Liver (tissue), 9 donors: ENCODE data around the gene GRAP. TPM values are rescaled to one million over a fixed set of nuclear protein-coding genes. Genes with fewer than 3 reads are reported as not detected.

ENCODE experiments used
- DNase-seq: peaks from one replicate; pipeline ENCODE4 v3.0.0-alpha.2; 2017; ENCODE audit warnings: low spot score
- H3K27ac ChIP-seq, 2 donors: one replicate each; pipeline ENCODE4 v1.7.0; 2013; ENCODE audit warnings: inconsistent platforms in 2 of 2, low read length in 2 of 2, control low read depth in 1 of 2, low read depth in 1 of 2, mild to moderate bottlenecking in 1 of 2
- H3K27me3 ChIP-seq, 4 donors: one replicate each; pipeline versions ENCODE4 v1.6.1 to v1.7.0; 2013; ENCODE audit warnings: low read length in 3 of 4, inconsistent platforms in 1 of 4, mild to moderate bottlenecking in 1 of 4, moderate library complexity in 1 of 4; ENCODE audit not compliant: control insufficient read depth in 4 of 4, insufficient read depth in 4 of 4
- H3K36me3 ChIP-seq, 4 donors: one replicate each; pipeline versions ENCODE4 v1.6.1 to v1.7.0; 2013; ENCODE audit warnings: low read length in 3 of 4, mild to moderate bottlenecking in 3 of 4, low read depth in 1 of 4, moderate library complexity in 1 of 4; ENCODE audit not compliant: control insufficient read depth in 4 of 4, insufficient read depth in 3 of 4
- H3K4me1 ChIP-seq, 4 donors: one replicate each; pipeline versions ENCODE4 v1.6.1 to v1.7.0; 2013; ENCODE audit warnings: low read length in 3 of 4, mild to moderate bottlenecking in 3 of 4, moderate library complexity in 1 of 4; ENCODE audit not compliant: control insufficient read depth in 4 of 4, insufficient read depth in 4 of 4
- H3K4me3 ChIP-seq, 3 donors: one replicate each; pipeline versions ENCODE4 v1.6.1 to v1.7.0; 2013; ENCODE audit warnings: low read length in 3 of 3, control low read depth in 1 of 3, low read depth in 1 of 3, mild to moderate bottlenecking in 1 of 3
- H3K9ac ChIP-seq, 2 donors: one replicate each; pipeline ENCODE4 v1.7.0; 2013; ENCODE audit warnings: low read length in 2 of 2, mild to moderate bottlenecking in 2 of 2, moderate library complexity in 2 of 2, control low read depth in 1 of 2, low read depth in 1 of 2
- H3K9me3 ChIP-seq, 4 donors: one replicate each; pipeline versions ENCODE4 v1.6.1 to v1.7.0; 2013; ENCODE audit warnings: low read length in 3 of 4; ENCODE audit not compliant: control insufficient read depth in 4 of 4
- EGR1 ChIP-seq, 2 donors: IDR thresholded peaks; 2 replicates each; pipeline ENCODE4 v1.6.1; 2016 to 2018; ENCODE audit warnings: antibody characterized with exemption in 2 of 2, low read depth in 2 of 2
- FOXA1 ChIP-seq: IDR thresholded peaks from 2 replicates; pipeline ENCODE4 v1.6.1; 2016; ENCODE audit warnings: antibody characterized with exemption
- FOXA2 ChIP-seq: IDR thresholded peaks from 2 replicates; pipeline ENCODE4 v1.6.1; 2016; ENCODE audit warnings: antibody characterized with exemption
- HNF4A ChIP-seq, 2 donors: conservative IDR thresholded peaks; 2 replicates each; pipeline ENCODE4 v1.6.1; 2016; ENCODE audit warnings: antibody characterized with exemption in 2 of 2, mild to moderate bottlenecking in 2 of 2
- HNF4G ChIP-seq: IDR thresholded peaks from 2 replicates; pipeline ENCODE4 v1.6.1; 2016; ENCODE audit warnings: antibody characterized with exemption
- JUND ChIP-seq, 2 donors: IDR thresholded peaks; 2 replicates each; pipeline ENCODE4 v1.6.1; 2016; ENCODE audit warnings: antibody characterized with exemption in 2 of 2
- MAX ChIP-seq: IDR thresholded peaks from 2 replicates; pipeline ENCODE4 v1.6.1; 2016; ENCODE audit warnings: antibody characterized with exemption
- NR2F2 ChIP-seq: IDR thresholded peaks from 2 replicates; pipeline ENCODE4 v1.6.1; 2016; ENCODE audit warnings: antibody characterized with exemption
- RAD21 ChIP-seq, 2 donors: IDR thresholded peaks; 2 replicates each; pipeline ENCODE4 v1.6.1; 2016; ENCODE audit warnings: antibody characterized with exemption in 2 of 2, mild to moderate bottlenecking in 2 of 2
- RXRA ChIP-seq, 2 donors: IDR thresholded peaks; 2 replicates each; pipeline ENCODE4 v1.6.1; 2017 to 2018; ENCODE audit warnings: antibody characterized with exemption in 2 of 2, mild to moderate bottlenecking in 1 of 2
- SP1 ChIP-seq: IDR thresholded peaks from 2 replicates; pipeline ENCODE4 v1.6.1; 2018; ENCODE audit warnings: antibody characterized with exemption, mild to moderate bottlenecking
- YY1 ChIP-seq: IDR thresholded peaks from 2 replicates; pipeline ENCODE4 v1.6.1; 2016; ENCODE audit warnings: antibody characterized with exemption, mild to moderate bottlenecking
- WGBS: extraction: QIAGEN DNeasy Blood & Tissue Kit; methylation state at CpG from one replicate; pipeline ENCODE4 v1.1.7; 2013; 5-methylcytosine and 5-hydroxymethylcytosine counted together
- polyA plus RNA-seq, 2 donors: library from polyadenylated mRNA; stranded (reverse) in 1 of 2; unstranded in 1 of 2; fragments of 200-250 nt in 1 of 2; fragments of >200 nt in 1 of 2; fragmentation: Nextera tagmentation in 1 of 2; extraction: Ambion mirVana in 1 of 2; gene quantifications; one replicate each; pipeline versions ENCODE4 v1.2.1 to v1.2.3, GENCODE V29; 2013 to 2015
- total RNA-seq, 2 donors: library from RNA; depleted of rRNA; stranded (reverse); fragments of >200 nt; gene quantifications; one replicate each; pipeline ENCODE4 v1.2.3, GENCODE V29; 2014
- TF ChIP-seq, protein P1 (sequence below): IDR thresholded peaks from 2 replicates; pipeline ENCODE4 v1.6.1; 2016; ENCODE audit warnings: antibody characterized with exemption
- TF ChIP-seq, protein P2 (sequence below): fragments of 150-350 bp; IDR thresholded peaks from 2 replicates; pipeline ENCODE4 v1.5.1; 2017; ENCODE audit warnings: improper control_type of control experiment, low read depth, low read length; ENCODE audit not compliant: missing input control
- donor health status: healthy.
- donor health status: healthy.
- donor health status: healthy.
- donor health status: healthy.
- donor health status: healthy.

GRAP gene
- total and polyA plus RNA-seq, 4 donors: 1.2 to 6.5 (median 5.2) TPM

DNA sequence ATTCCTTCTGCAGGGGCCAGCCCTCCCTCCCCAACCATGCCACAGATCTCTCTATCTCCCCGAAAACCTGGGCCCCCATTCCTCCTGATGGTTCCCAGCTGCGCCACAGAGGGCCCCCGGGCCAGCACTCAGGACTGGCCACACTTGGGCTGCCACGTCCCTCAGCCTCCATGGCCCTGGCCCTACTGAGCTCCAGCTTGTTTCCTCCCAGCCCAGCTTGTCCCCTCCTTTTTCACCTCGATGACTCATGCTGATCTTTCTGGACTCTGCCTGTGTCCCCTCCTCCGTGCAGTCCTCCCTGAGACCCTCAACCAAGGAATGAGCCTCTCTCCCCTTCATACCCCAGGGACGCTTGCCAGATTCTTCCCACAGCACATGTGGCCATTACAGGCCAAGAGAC, 31.3 kb downstream of the GRAP start:
- WGBS: 92% methylated on average over 7 of the region's 7 CpGs
- DNase-seq: no peak

DNA sequence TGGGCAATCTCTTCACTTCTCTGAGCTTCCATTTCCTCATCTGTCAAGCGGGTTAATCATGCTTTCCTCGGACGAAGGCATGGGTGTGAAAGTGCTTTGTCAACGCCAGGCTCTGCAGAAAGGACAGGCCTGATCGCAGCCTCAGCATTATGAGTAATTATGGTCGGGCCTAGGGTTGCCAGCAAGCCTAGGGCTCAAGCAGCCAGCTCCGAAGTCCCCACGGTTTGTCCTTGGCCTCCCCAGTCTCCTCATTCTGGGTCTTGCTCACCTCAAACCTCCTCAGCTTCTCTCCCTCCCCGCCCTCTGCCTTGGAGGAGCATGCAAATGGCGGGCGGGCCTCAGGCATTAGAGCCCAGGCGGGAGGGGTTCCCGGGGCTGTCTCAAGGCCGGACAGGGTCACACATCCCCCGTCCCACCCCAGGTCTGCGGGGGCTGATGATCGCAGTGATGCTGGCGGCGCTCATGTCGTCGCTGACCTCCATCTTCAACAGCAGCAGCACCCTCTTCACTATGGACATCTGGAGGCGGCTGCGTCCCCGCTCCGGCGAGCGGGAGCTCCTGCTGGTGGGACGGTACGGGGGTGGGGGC, 32.0 kb downstream of the GRAP start:
- DNase-seq: no peak
- H3K9me3 ChIP-seq: no peaks in the 10 kb centered on the region
- H3K27me3 ChIP-seq: no peaks in the 10 kb centered on the region

More for the DNA sequence above, 31.3 kb downstream of the GRAP start:
- no peaks in the 10 kb centered on the region for H3K36me3 ChIP-seq
- H3K27ac ChIP-seq: no peak overlapping the region
- peaks cover 0 to 5% (median 1%) of the 10 kb centered on the region in 4 donors for H3K4me1 ChIP-seq
- H3K9me3 ChIP-seq: no peaks in the 10 kb centered on the region
- no peak for TF ChIP-seq JUND (IDR thresholded peaks at IDR 0.05)
- TF ChIP-seq YY1: no peak
- no peak for TF ChIP-seq RXRA (IDR thresholded peaks at IDR 0.05)
- no peak for TF ChIP-seq FOXA1
- TF ChIP-seq, protein P1, sequence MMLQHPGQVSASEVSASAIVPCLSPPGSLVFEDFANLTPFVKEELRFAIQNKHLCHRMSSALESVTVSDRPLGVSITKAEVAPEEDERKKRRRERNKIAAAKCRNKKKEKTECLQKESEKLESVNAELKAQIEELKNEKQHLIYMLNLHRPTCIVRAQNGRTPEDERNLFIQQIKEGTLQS: no peak
- TF ChIP-seq EGR1 (IDR thresholded peaks at IDR 0.05; ENCODE audit: low read depth in 2 of 2): no peak
- no peak for TF ChIP-seq HNF4G
- TF ChIP-seq FOXA2: no peak
- no peak for TF ChIP-seq RAD21 (IDR thresholded peaks at IDR 0.05)
- TF ChIP-seq NR2F2: no peak
- no peaks in the 10 kb centered on the region for H3K27me3 ChIP-seq
- H3K4me3 ChIP-seq: no peak overlapping the region
- H3K9ac ChIP-seq: no peak overlapping the region

GRCh38 chr17:19013806-19014627, 32.7 kb downstream of the GRAP start:
- no peak overlapping the region for H3K9ac ChIP-seq
- no peaks in the 10 kb centered on the region for H3K36me3 ChIP-seq
- H3K9me3 ChIP-seq: no peaks in the 10 kb centered on the region
- no peak for DNase-seq
- WGBS: 91% methylated on average over 11 of the region's 11 CpGs
- H3K27ac ChIP-seq: no peak overlapping the region
- H3K27me3 ChIP-seq: no peaks in the 10 kb centered on the region
- no peak overlapping the region for H3K4me3 ChIP-seq
- peaks cover 0 to 5% (median 1%) of the 10 kb centered on the region in 4 donors for H3K4me1 ChIP-seq
- TF ChIP-seq RAD21 (IDR thresholded peaks at IDR 0.05): no peak
- TF ChIP-seq JUND (IDR thresholded peaks at IDR 0.05): no peak
- TF ChIP-seq RXRA (IDR thresholded peaks at IDR 0.05): no peak
- TF ChIP-seq SP1: no peak
- TF ChIP-seq, protein P1: no peak

More for the DNA sequence above, 32.0 kb downstream of the GRAP start:
- no peak for TF ChIP-seq JUND (IDR thresholded peaks at IDR 0.05)
- no peak for TF ChIP-seq HNF4A (conservative IDR thresholded peaks at IDR 0.05)
- no peak for TF ChIP-seq HNF4G
- no peak for TF ChIP-seq RXRA (IDR thresholded peaks at IDR 0.05)
- TF ChIP-seq, protein P2, sequence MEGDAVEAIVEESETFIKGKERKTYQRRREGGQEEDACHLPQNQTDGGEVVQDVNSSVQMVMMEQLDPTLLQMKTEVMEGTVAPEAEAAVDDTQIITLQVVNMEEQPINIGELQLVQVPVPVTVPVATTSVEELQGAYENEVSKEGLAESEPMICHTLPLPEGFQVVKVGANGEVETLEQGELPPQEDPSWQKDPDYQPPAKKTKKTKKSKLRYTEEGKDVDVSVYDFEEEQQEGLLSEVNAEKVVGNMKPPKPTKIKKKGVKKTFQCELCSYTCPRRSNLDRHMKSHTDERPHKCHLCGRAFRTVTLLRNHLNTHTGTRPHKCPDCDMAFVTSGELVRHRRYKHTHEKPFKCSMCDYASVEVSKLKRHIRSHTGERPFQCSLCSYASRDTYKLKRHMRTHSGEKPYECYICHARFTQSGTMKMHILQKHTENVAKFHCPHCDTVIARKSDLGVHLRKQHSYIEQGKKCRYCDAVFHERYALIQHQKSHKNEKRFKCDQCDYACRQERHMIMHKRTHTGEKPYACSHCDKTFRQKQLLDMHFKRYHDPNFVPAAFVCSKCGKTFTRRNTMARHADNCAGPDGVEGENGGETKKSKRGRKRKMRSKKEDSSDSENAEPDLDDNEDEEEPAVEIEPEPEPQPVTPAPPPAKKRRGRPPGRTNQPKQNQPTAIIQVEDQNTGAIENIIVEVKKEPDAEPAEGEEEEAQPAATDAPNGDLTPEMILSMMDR: no peak
- TF ChIP-seq MAX: no peak
- TF ChIP-seq SP1: no peak
- 88% methylated on average over 29 of the region's 29 CpGs for WGBS
- no peaks in the 10 kb centered on the region for H3K36me3 ChIP-seq
- H3K4me1 ChIP-seq: peaks cover 0 to 5% (median 1%) of the 10 kb centered on the region in 4 donors
- H3K9ac ChIP-seq: no peak overlapping the region
- no peak overlapping the region for H3K27ac ChIP-seq
- H3K4me3 ChIP-seq: no peak overlapping the region
